Endothelial cell of umbilical vein (primary cell): ENCODE results near the gene PCNT. TPM values are rescaled to one million over a fixed set of nuclear protein-coding genes. Genes with fewer than 3 reads are reported as not detected.

Experiments used
- BruUV-seq: library from RNA; stranded (reverse); fragments of 400-500 nt; replicated peaks from 2 replicates; lab custom pipeline; 2021; lab: Mats Ljungman, UMichigan
- CTCF ChIA-PET: fragments of 300-600, 350-600 bp; sonication (Branson Sonifier 250); formaldehyde crosslinking; loops from one replicate; lab custom pipeline; 2021; ENCODE audit warnings: antibody characterized with exemption, inconsistent platforms; lab: Charles Lee
- POLR2A ChIA-PET: fragments of 300-600, 350-600 bp; sonication (Branson Sonifier 250); formaldehyde crosslinking; loops from one replicate; lab custom pipeline; 2021; ENCODE audit warnings: antibody characterized with exemption, inconsistent platforms; lab: Charles Lee
- DNase-seq: peaks from one replicate; pipeline ENCODE4 v3.0.0-alpha.2; 2011; ENCODE audit warnings: low read depth, low spot score
- FAIRE-seq: peaks from 2 replicates; lab custom pipeline; 2011; peaks lifted over from hg19 to GRCh38; lab: Jason Lieb, UNC
- H2AFZ ChIP-seq: 2 replicates; pipeline ENCODE4 v1.6.0; 2012; ENCODE audit warnings: low read depth, low read length, control low read depth, inconsistent platforms
- H3K27ac ChIP-seq: 2 replicates; pipeline ENCODE4 v1.5.1; 2011; ENCODE audit warnings: low read depth, mild to moderate bottlenecking, control low read depth, low read length, moderate library complexity; ENCODE audit not compliant: insufficient read depth
- H3K27me3 ChIP-seq, 2 experiments: 2 replicates each; pipeline versions ENCODE4 v1.6.0 to v1.6.1; 2011; ENCODE audit warnings: low read length in 2 of 2, mixed read lengths in 1 of 2; ENCODE audit not compliant: control insufficient read depth in 2 of 2, insufficient read depth in 2 of 2
- H3K36me3 ChIP-seq, 2 experiments: 2 replicates in 1 of 2; 3 replicates in 1 of 2; pipeline ENCODE4 v1.5.1; 2011; ENCODE audit warnings: low read length in 2 of 2, mild to moderate bottlenecking in 1 of 2, moderate library complexity in 1 of 2; ENCODE audit not compliant: control insufficient read depth in 2 of 2, insufficient read depth in 2 of 2; ENCODE audit errors: extremely low read depth in 1 of 2
- H3K4me1 ChIP-seq: 3 replicates; pipeline ENCODE4 v1.5.1; 2011; ENCODE audit warnings: mild to moderate bottlenecking, low read length; ENCODE audit not compliant: control insufficient read depth, insufficient read depth; ENCODE audit errors: extremely low read depth
- H3K4me2 ChIP-seq: 2 replicates; pipeline ENCODE4 v1.6.1; 2011; ENCODE audit warnings: low read length, control low read depth, mixed read lengths; ENCODE audit not compliant: insufficient read depth
- H3K4me3 ChIP-seq, 3 experiments: fragments of 200-600 bp in 1 of 3; sonication (generic), shearing (Covaris generic) in 1 of 3; replicated peaks in 1 of 3; 2 replicates each; pipeline ENCODE4 v1.5.1; 2011 to 2016; ENCODE audit warnings: control low read depth in 3 of 3, low read length in 3 of 3, mild to moderate bottlenecking in 2 of 3, inconsistent platforms in 1 of 3, low read depth in 1 of 3, moderate library complexity in 1 of 3; ENCODE audit not compliant: insufficient read depth in 1 of 3
- H3K79me2 ChIP-seq: 2 replicates; pipeline ENCODE4 v1.6.0; 2012; ENCODE audit warnings: low read length, inconsistent platforms; ENCODE audit not compliant: control insufficient read depth, insufficient read depth
- H3K9ac ChIP-seq: replicated peaks from 2 replicates; pipeline ENCODE3; 2011; ENCODE audit warnings: low read length, control low read depth; ENCODE audit not compliant: insufficient read depth; ENCODE audit errors: extremely low read depth
- H3K9me1 ChIP-seq: replicated peaks from 3 replicates; pipeline ENCODE4 v1.6.0; 2011; ENCODE audit warnings: mild to moderate bottlenecking, low read length; ENCODE audit not compliant: control insufficient read depth, insufficient read depth; ENCODE audit errors: extremely low read depth
- H3K9me3 ChIP-seq: replicated peaks from 2 replicates; pipeline ENCODE4 v1.5.1; 2012; ENCODE audit warnings: low read length, inconsistent platforms; ENCODE audit not compliant: control insufficient read depth, insufficient read depth
- H4K20me1 ChIP-seq: replicated peaks from 2 replicates; pipeline ENCODE3; 2011; ENCODE audit warnings: mild to moderate bottlenecking, low read length; ENCODE audit not compliant: control insufficient read depth, insufficient read depth; ENCODE audit errors: extremely low read depth
- CTCF ChIP-seq, 2 donors: IDR thresholded peaks; 1 replicate in 1 of 2; 2 replicates in 1 of 2; pipeline ENCODE4 v1.5.1; 2011; ENCODE audit warnings: low read length in 2 of 2, mild to moderate bottlenecking in 2 of 2, moderate library complexity in 2 of 2, control low read depth in 1 of 2, inconsistent platforms in 1 of 2, low read depth in 1 of 2; ENCODE audit not compliant: insufficient read depth in 1 of 2; ENCODE audit errors: extremely low read depth in 1 of 2
- EZH2 ChIP-seq: IDR thresholded peaks from 2 replicates; pipeline ENCODE4 v1.6.1; 2012; ENCODE audit warnings: borderline replicate concordance, low read depth, mild to moderate bottlenecking, moderate library complexity, low read length, inconsistent platforms; ENCODE audit not compliant: severe bottlenecking
- FOS ChIP-seq: IDR thresholded peaks from 2 replicates; pipeline ENCODE4 v1.6.1; 2011; ENCODE audit warnings: mild to moderate bottlenecking, low read length, moderate library complexity, borderline replicate concordance; ENCODE audit not compliant: insufficient read depth
- GATA2 ChIP-seq: IDR thresholded peaks from 2 replicates; pipeline ENCODE4 v1.7.0; 2011; ENCODE audit warnings: low read depth, mild to moderate bottlenecking, moderate library complexity, mixed read lengths, low read length; ENCODE audit not compliant: insufficient read length, insufficient read depth
- JUN ChIP-seq: IDR thresholded peaks from 2 replicates; pipeline ENCODE4 v1.6.1; 2011; ENCODE audit warnings: borderline replicate concordance, low read depth; ENCODE audit not compliant: insufficient read length, insufficient read depth
- MAX ChIP-seq: IDR thresholded peaks from 2 replicates; pipeline ENCODE4 v1.6.1; 2011; ENCODE audit not compliant: insufficient read depth, insufficient read length
- MYC ChIP-seq: IDR thresholded peaks from one replicate; pipeline ENCODE4 v1.6.1; 2011; ENCODE audit warnings: mild to moderate bottlenecking, low read depth, low read length
- POLR2A ChIP-seq: IDR thresholded peaks from 2 replicates; pipeline ENCODE4 v1.6.1; 2012; ENCODE audit warnings: low read depth, mild to moderate bottlenecking, control low read depth, low read length
- POLR2AphosphoS5 ChIP-seq: IDR thresholded peaks from 2 replicates; pipeline ENCODE4 v1.6.1; 2012; ENCODE audit warnings: low read depth, mild to moderate bottlenecking, control low read depth, low read length, moderate library complexity; ENCODE audit not compliant: insufficient read depth
- dilution Hi-C: fragments of 300-500 bp; cut with MboI; formaldehyde crosslinking; loops from one replicate; pipeline ENCODE4 v1.15.0; 2019; ENCODE audit warnings: low sequenced_read_pairs; ENCODE audit not compliant: extremely low pct_ligation_motif_present
- intact Hi-C: fragments of 100-400 bp; cut with micrococcal nuclease; formaldehyde crosslinking; loops from one replicate; pipeline ENCODE4 v1.10.0; 2022
- polyA plus RNA-seq, 4 experiments: library from polyadenylated mRNA; depleted of rRNA in 3 of 4; stranded (reverse) in 3 of 4; unstranded in 1 of 4; fragments of >200 nt; gene quantifications; 2 replicates each; pipeline versions ENCODE4 v1.2.1 to v1.2.3, GENCODE V29; 2011 to 2012; ENCODE audit warnings: missing spikeins in 1 of 4
- total RNA-seq: library from RNA; stranded (reverse); gene quantifications from 2 replicates; pipeline ENCODE4 v1.2.3, GENCODE V29; 2021

Gene PCNT
- total and polyA plus RNA-seq, 2 donors (not counting 3 experiments of a cell fraction or from before 2014, with no cell fraction given), result 9.6 to 49.5 TPM

DNA sequence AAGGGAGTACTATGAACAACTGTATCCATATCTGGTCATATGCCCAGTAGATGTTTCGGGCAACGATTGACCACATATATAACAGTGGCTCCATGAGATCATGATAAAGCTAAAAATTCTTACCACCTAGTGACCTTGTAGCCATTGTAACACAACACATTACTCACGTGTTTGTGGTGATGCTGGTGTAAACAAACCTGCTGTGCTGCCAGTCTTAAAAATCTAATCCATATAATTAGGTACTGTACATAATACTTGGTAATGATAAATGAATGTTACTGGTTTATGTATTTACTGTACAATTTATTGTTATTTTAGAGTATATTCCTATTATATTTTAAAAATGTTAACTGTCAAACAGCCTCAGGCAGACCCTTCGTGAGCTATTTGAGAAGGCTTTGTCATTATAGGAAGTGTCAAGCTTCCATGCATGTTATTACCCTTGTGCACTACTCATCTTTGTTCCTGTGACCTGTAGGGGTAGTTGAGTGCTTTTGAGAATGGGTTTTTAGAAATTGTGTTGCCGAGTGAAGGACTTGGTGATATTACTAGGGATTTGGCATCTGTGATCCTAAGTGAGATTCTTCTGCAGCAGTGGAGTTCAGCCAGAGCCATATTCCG lies 158.4 kb downstream of the PCNT start:
- no peak overlapping the region for H2AFZ ChIP-seq
- H3K9me3 ChIP-seq, result no peaks in the 10 kb centered on the region
- H3K9ac ChIP-seq, result no peak overlapping the region
- H4K20me1 ChIP-seq, result peaks cover 9% of the 10 kb centered on the region
- POLR2A ChIA-PET, result no interaction called here
- no peaks in the 10 kb centered on the region for H3K4me1 ChIP-seq
- dilution Hi-C loops, result no loop called here
- H3K27ac ChIP-seq, result no peak overlapping the region
- no peak overlapping the region for H3K4me3 ChIP-seq
- FAIRE-seq, result no peak
- no peaks in the 10 kb centered on the region for H3K9me1 ChIP-seq
- BruUV-seq, result no TSS peak
- H3K4me2 ChIP-seq, result no peak overlapping the region
- no peaks in the 10 kb centered on the region for H3K27me3 ChIP-seq
- TF ChIP-seq EZH2, result no peak
- TF ChIP-seq FOS, result no peak
- no peak for TF ChIP-seq JUN
- no peak for TF ChIP-seq CTCF (IDR thresholded peaks at IDR 0.05; ENCODE audit: extremely low read depth in 1 of 2, insufficient read depth in 1 of 2, low read depth in 1 of 2, low read length in 2 of 2)
- no peak for TF ChIP-seq GATA2
- no peak for TF ChIP-seq POLR2A
- no peak for TF ChIP-seq MYC
- TF ChIP-seq MAX, result no peak
- no peak for TF ChIP-seq POLR2AphosphoS5
- H3K36me3 ChIP-seq, result peaks cover 2 to 5% of the 10 kb centered on the region in 2 experiments
- DNase-seq, result no peak
- H3K79me2 ChIP-seq, result peaks cover 45% of the 10 kb centered on the region
- CTCF ChIA-PET, result no interaction called here
- intact Hi-C loops, result no loop called here
